Astrocyte (in vitro differentiated cells and primary cell): ENCODE measurements around the gene SMC6.

Source experiments
- EZH2 ChIP-seq: IDR thresholded peaks from 2 replicates; pipeline ENCODE4 v1.6.1; 2012; ENCODE audit warnings: mild to moderate bottlenecking, low read length, inconsistent platforms; ENCODE audit not compliant: insufficient read depth
- TF ChIP-seq, protein P1 (sequence below): IDR thresholded peaks from 2 replicates; pipeline ENCODE4 v1.5.1; 2011; ENCODE audit warnings: low read depth, mild to moderate bottlenecking, inconsistent platforms, low read length, moderate library complexity; ENCODE audit not compliant: insufficient read depth

DNA sequence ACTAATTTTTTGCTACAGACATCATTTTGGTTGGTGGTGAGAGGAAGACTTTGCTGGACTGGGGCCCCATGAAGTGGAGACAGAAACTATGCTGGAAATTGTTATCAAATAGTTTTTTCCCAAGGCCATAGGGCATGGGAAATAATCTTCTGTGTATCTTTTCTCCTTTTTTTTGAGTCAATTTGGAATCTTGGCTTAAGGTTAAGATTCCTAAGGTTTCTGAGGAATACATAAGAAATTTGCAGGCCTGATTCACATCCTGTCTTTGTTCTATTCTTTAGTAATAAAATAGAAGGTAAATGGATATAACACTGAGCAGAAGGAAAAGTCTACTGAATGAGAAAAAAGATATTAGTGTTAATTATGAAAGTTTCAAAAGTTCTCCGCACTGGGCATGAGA lies 16.6 kb downstream of the SMC6 start:
- no peak for TF ChIP-seq EZH2
- TF ChIP-seq, protein P1, sequence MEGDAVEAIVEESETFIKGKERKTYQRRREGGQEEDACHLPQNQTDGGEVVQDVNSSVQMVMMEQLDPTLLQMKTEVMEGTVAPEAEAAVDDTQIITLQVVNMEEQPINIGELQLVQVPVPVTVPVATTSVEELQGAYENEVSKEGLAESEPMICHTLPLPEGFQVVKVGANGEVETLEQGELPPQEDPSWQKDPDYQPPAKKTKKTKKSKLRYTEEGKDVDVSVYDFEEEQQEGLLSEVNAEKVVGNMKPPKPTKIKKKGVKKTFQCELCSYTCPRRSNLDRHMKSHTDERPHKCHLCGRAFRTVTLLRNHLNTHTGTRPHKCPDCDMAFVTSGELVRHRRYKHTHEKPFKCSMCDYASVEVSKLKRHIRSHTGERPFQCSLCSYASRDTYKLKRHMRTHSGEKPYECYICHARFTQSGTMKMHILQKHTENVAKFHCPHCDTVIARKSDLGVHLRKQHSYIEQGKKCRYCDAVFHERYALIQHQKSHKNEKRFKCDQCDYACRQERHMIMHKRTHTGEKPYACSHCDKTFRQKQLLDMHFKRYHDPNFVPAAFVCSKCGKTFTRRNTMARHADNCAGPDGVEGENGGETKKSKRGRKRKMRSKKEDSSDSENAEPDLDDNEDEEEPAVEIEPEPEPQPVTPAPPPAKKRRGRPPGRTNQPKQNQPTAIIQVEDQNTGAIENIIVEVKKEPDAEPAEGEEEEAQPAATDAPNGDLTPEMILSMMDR = no peak
